Activated CD4-positive, alpha-beta T cell treated with anti-CD3 and anti-CD28 coated beads for 48 hours (primary cell): ENCODE results near the gene RBMS1.

ENCODE experiments used
- DNase-seq: peaks from one replicate; pipeline ENCODE4 v3.0.0-alpha.2; 2020

The RBMS1 gene, protein sequence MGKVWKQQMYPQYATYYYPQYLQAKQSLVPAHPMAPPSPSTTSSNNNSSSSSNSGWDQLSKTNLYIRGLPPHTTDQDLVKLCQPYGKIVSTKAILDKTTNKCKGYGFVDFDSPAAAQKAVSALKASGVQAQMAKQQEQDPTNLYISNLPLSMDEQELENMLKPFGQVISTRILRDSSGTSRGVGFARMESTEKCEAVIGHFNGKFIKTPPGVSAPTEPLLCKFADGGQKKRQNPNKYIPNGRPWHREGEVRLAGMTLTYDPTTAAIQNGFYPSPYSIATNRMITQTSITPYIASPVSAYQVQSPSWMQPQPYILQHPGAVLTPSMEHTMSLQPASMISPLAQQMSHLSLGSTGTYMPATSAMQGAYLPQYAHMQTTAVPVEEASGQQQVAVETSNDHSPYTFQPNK

DNA sequence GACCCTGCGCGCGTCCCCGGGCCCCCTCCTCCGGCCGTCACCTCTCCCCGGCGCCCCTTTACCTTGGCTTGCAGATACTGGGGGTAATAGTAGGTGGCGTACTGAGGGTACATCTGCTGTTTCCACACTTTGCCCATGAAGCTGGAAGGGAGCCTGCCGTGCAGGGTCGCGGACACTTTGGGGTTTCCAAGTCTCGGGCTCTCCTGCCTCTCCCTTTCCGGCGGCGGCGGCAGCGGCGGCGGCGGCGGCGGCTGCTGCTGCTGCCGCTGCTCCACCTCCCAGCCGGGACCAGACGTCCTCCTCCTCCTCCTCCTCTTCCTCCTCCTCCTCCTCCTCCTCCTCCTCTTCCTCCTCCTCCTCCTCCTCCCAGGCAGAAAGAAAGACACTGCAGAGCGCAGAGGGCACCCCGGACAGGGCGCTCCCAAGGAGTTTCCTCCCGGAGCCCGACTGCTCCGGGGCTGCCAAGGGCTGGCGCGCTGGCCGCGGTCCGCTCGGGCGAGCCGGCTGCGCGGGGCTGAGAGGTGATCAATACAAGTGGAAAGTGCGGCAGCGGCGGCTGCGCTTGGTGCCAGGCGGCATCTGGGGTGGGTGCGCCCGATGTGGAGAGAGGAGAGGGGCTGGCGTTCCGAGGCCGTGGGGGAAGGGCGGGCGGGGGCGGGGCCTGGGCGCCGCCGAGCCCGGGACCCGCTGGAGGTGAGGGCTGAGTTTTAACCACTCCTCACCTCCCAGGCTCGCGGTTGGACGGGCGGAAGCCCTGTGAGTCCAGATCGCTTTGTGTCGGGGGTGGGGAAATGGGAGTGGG lies at the start of gene RBMS1:
Gene RBMS1, minus strand, starts transcription at position 581 of the 802 bp plus-strand sequence. Its CDS starts 444 bp downstream, at position 137.
- peak; percentile 61 for DNase-seq

DNA sequence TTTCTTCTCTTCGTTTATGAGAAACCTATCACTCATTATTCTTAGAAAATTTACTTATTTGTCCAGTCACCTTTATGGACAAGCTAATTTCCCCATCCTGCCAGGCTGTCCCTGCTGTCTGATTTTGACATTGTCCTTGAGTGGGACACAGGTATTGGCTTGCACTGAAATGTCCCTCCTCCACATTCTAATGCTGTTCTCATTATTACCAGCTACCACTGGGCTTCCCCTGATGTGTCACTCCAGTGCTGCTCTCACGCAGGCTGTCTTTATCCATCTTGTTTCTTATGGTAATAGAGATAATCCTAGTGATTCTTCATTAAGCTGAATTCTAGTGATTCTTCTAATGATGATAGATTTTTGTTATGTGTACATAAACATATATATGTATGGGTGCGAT lies 48.1 kb upstream of the RBMS1 start:
- no peak for DNase-seq

DNA sequence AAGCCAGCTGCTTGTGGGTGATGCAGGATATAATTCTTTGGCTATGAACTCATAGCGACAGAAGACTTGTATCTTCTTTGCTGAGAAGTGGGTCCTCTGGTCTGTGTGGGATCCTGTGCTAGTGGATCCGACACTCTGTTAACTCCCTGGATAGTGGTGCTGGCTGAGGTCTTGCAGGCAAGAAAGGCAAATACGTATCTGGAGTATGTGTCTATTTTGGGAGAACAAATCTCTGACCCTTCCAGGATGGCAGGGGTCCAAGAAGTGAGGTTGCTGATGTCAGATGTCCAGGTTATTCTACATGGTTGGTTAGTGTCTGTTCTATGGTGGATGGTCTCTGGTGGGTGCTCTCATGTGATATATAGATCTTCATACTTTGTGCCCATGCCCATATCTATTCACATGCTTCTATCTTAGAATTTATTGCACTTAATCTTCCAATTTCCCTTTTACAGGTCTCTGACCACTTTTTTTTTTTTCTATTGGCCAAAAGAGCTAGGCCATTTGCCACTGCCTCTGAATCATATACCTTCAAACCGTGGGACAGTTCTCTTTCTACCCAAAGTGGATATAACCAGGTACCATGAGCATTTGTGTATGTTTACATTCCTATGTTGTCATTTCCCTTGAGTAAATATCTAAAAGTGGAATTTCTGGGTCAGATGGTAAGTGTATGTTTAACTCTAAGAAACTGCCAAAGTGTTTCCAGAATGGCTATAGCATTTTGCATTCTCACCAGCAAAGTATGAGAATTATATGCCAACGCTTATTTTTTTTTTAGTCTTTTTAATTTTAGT lies 45.1 kb upstream of the RBMS1 start:
- DNase-seq, result no peak

DNA sequence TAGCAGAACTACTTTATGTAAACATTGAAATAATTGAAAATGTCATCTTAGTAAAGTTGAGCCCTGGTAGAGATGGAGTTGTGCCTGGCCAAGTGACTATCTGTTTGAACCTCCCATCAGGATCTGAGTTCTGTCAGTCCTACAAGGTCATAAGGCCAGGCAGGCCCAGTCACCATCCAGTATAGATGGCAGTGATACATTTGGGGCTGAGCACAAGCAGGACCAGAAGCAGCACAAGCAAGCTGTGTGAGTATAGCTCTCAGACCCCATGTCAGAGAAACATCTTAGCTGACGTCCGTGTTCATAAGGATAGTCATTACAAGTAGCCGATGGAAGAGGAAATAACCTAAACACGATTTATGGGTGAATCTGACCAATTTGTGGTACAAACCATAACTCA lies 44.5 kb upstream of the RBMS1 start:
- DNase-seq, result no peak

DNA sequence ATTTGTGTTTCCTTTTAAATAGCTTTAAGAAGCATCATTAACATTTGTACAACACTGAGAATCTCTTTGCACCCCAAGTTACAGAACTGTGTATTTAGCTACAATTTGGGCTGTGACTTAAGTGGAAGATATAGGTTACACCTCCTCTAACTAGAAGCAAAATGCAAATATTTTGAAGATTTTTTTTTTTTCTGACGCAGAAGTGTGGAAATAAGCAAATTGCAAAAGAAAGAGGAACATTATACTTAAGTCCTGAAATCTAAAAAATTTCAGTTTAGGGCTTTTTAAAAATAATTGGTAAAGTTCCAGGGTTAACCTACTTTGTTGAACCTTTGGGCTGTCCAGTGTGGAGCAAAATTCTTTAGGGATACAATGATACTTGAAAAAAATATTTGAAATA lies 41.4 kb upstream of the RBMS1 start:
- DNase-seq, result no peak

DNA sequence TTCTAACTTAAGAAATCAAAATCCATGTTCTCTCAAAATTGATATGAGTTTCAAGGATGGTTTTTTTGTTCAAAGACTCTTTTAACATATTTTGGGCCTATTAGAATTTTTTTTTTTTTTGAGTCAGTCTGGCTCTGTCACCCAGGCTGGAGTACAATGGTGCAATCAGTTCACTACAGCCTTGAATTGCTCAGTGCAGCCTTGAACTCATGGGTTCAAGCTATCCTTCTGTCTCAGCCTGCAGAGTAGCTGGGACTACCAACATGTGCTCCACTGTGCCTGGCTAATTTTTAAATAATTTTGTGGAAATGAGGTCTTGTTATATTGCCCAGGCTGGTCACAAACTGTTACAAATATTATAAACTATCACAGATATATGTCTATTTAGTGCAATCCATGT lies 40.6 kb upstream of the RBMS1 start:
- DNase-seq, result no peak

DNA sequence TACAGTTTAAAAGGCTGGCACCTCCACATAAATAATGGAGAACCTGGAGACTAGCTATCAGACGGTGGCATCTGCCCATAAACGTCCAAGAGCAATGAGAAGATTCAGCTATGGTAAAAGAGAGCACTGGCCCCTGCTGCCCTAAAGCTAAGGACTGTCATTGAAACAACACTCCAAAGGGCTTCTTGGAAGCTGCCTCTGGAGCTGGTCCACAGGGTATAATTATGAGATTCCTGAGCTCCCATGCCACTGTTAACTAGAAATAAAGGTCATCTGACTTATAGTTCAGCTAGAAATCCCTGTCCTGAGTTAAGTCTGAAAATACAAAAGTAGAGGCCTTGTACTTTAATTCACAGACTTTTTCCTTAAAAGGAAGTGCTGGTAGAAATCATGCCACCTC lies 39.9 kb upstream of the RBMS1 start:
- no peak for DNase-seq

DNA sequence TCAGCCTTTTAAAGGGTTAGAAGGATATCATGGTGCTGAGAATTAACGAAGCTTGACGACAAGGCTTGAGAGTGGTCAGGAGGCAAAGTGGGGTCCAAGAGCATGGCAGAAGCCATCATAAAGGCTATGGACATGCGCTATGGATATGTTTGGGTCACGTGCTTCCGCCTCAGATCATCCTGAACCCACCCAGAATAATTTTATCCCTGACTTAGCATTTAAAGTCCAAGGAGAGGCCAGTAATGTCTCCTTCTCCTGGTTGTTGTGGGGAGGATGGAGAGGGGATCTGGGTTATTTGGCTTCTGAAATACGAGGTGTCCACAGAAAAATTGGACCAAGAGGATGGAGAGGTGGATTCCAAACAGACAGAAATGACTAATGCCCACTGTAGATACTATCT lies 38.8 kb upstream of the RBMS1 start:
- no peak for DNase-seq

DNA sequence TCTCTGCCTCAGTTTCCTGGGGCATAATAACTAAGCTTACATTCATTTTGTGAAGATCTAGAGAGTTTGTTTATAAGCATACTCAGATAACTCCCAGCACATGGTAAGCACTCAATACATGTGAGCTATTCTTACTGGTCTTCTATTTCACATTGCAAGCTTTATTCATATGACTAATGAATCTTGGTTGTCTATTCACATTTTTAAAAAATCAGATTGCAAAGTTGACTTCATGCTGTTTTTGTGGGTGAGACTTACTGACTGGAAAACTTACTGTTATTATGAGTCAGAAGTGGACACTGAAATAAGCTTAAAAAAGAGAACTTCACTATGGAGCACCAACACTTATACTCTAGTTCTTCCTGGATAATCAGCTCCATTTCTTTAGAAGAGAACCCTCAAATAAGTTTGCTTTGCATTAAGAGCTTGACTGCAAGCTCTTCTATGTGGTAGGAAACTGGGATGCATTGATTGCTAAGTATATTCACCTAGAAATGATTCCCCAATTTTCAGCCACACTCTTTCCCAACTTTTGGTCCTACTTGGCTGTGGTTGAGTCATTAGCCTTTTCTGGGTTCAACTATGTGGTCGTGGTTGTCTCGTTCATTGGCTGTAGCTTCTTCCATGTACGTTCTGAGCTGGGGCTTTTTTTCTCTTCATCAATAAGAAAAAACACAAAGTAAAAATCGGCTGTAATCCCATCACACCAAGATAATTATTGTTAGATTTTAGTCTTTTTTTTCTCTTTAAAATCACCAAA lies 29.5 kb upstream of the RBMS1 start:
- DNase-seq, result no peak

DNA sequence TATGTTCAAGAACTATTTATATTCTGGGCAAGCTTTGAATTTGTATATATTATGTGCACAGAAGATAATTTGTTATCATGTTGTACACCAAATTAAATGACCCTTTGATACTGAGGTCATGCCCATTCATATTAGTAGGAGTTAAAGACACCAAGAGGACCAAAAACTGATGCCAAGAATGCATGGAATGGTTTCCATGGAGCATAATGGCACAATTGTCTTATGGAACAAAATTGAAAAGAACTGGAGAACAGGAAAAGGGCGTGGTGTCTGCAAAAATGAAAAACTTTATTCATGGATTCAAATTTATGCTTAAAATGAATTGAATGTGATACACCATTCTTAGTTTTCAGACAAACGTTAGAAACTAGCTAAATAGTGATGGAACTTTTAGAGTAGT lies 24.1 kb upstream of the RBMS1 start:
- DNase-seq, result no peak

DNA sequence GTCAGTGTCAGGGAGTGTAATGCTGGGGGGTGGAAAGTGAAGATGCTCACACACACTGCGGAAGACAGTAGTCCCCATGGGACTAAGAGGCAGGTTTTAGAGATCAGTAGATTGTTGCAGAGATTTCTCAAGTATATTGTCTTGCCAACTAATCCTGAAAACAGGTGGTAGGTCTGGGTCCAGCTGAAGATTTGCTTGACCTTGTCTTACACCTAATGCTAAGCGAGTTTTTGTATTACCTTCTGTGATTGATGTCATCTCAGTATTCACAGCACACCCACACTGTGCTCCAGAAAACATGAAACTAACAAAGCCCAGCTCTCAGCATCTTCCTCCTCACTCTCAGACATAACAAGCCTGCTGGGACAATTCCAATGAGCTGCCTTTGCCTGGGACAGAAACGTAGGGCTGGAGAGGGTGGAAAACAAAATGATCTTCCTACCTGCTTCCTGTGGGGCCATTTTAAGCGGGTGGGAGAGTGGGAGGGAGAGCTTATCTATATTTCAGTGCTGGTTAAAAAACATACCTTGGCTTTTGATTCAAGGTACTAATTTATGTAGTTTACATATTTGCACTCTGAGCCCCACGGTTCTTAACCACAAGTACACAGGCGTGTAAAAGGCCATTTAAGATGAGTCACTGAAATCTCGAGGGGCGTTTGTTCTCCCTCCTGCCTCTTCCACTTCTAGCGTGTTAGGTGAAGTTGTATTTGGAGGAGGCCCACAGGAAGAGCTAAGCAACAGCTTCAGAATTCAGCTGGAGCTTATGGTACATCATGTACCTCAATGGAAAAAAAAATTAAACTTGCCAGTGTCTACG lies 23.1 kb upstream of the RBMS1 start:
- peak; percentile 30 for DNase-seq

DNA sequence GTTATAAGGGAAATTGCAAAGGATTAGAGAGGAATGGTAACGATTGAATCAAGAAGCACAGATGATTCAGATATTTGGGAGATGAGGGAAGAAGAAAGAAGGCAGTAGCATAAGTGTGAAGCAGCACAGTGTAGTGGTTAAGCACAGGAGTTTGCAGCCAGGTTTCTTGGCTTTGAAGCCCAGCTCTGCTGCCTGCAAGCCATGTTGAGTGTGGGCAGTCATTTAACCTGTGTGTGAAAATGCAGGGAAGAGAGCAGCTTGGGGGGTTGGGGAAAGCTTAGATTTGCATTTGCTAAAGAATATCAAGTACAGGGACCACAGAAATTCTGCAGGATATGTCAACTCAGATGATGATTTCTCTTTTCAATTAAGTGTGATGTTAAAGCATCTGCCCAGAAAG lies 21.5 kb upstream of the RBMS1 start:
- DNase-seq, result no peak

DNA sequence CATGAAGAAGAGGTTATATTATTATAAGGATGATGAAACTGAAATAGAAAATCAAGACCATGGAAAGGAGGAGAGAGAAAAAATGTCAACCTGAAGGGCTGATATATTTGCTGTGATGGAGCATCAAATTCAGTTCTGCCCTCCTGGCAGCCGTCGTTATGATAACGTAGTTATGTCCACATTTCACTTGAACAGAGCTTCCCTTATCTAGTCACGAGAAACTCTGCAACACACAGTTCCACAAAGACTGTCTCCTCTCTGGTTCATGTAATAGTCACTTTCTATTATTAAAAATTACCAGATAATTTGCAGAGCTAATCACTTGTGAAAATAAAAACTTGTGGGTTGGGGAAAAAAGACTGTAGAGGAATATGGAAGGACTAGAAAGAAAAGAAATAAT lies 19.5 kb upstream of the RBMS1 start:
- DNase-seq, result no peak

DNA sequence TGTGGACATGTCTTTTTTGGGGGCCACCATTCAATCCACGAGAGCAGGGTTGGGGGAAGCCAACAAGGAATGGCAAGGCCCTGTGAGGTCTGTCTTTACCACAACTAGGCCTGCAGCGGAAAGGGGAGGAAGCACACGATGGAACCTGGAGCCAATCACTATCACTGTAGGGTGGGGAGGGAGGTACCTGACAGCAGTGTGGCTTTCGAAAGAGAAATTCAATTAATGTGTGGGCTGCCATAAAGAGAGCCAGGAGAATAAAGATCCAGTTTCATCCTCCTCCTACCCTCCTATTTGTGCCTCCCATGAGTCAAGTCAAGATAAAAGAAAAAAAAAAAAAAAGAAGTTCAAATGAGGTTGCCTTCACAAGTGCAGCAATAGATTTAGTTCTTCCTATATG lies 18.9 kb upstream of the RBMS1 start:
- no peak for DNase-seq

DNA sequence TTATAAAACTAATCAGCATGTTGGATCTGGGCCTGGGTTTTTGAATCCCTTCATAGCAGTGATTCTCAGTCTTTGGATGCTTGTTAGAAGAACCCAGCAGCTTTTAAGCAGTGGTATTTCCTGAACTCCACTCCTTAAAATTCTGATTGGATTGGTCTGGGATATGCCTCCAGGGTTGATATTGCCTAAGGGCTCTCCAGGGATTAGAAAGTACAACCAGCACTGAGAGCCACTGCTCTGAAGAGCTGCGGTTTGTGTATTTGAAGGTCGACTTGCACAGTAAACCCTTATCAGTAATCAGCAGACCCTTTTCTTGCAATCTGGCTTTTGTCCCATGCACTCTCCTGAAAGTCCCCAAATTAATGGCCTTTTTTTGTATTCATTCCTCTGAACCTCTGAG lies 17.0 kb upstream of the RBMS1 start:
- no peak for DNase-seq

DNA sequence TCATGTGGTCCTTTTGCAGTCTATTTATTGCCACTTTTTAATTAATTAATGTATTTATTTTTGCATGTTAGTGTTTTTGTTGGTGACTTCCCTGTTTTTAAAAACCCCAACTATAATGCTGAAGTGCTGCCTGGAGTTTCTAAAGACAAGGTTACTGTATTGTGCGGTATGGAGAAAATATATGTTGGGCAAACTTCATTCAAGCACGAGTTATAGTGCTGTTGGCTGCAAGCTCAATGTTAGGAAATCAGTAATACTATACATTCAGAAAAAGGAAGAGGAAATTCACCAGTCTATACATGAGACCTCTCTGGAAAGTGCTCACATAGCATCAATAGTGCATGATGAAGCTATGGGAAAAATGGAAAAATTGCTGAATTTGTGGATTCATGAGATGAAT lies 15.4 kb upstream of the RBMS1 start:
- DNase-seq, result no peak

DNA sequence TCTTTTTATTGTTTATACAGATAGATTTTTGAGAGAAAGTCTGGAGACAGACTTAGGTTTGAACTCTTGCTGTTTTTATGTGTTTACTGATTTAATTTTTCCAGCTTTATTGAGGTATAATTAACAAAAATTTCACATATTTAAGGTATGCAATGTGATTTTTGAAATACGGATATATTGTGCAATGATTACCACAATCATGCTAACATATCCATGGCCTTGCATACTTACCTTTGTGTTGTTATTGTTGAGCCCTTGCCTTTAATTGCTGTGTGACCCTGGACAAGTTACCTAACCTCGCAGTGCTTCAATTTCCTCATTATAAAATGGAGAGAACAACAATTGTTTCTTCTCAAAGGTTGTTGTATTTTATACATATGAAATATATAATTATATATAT lies 13.9 kb upstream of the RBMS1 start:
- no peak for DNase-seq

DNA sequence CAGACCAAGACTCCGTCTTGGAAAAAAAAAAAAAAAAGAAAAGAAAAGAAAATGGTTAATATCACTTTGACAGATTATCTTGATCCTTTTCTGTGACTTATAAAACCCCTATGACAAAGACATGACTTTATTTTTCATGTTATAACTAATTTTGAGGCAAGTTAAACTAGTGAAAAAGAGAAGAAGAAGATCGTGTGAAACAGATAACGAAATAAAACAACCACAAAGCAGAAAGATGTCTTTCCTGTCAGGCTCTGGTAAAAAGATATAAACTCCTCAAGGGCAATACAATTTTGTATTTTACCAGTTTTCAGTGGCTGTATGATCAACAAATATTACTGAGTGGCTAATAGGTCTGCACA lies 13.4 kb upstream of the RBMS1 start:
- DNase-seq, result no peak

DNA sequence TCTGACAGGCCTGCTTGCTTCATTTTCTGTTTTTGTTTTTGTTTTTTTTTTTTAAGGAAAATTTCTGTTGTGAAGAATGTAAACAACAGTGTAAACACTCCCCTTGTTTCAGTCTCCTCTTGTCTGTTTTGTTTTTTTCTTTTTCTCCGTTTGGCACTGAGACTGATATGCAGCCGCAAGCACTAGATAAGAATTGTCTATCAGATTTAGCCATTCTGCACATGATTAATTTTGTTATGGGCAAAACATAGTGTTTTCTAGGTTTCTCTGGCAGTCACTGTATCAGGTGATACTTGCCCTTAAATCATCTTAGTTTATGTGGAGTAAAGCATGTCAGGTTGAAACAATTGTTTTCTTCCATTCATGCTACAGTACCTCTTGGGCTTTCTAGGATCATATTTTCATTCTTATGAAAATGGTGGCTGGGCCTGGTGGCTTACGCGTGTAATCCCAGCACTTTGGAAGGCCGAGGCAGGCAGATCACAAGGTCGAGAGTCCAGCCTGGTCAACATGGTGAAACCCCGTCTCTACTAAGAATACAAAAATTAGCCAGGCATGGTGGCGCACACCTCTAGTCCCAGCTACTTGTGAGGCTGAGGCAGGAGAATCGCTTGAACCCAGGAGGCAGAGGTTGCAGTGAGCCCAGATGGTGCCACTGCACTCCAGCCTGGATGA lies 12.9 kb upstream of the RBMS1 start:
- no peak for DNase-seq

DNA sequence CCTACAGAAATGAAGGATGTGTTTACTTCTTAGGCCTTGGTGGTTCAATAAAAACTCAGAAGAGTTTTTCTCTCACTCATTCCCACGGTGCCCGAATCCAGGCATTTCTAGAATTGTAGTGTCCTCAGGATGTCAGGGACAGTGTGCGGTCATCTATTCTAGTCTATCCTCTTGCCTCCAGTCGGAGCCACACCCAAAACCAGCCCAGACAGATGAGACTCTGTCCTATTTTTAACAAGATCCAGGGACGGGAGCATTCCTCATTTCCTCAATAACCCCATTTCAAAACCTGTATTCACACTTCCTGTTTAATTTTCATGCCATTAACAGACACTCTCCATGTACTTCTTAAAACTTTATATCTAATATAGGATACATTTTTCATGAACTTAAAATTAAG lies 11.6 kb upstream of the RBMS1 start:
- DNase-seq, result no peak

DNA sequence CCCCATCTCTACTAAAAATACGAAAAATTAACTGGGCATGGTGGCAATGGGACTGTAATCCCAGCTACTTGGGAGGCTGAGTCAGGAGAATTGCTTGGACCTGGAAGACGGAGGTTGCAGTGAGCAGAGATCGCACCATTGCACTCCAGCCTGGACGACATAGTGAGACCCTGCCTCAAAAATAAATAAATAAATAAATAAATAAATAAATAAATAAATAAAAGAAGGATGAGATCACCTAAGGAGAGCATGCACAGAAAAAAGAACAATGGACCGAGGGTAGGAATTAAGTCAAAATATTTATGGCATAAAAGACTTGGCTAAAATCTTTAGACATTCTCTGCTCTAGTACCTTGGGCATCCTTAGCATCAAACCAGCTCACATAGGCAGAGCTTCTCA lies 8.9 kb upstream of the RBMS1 start:
- no peak for DNase-seq
